Thymus (tissue), 11 donors: ENCODE results near the gene PRDM7. TPM values are rescaled to one million over a fixed set of nuclear protein-coding genes. Genes with fewer than 3 reads are reported as not detected.
"Not testable (repeated sequence)": the region's sequence is repeated elsewhere in the genome, so short reads cannot be mapped to it uniquely, and the experiment has no call there.

Source experiments
- DNase-seq, 9 donors: peaks; one replicate each; pipeline ENCODE4 v3.0.0-alpha.2; 2013; ENCODE audit warnings: low spot score in 9 of 9, low read depth in 6 of 9, missing footprints in 1 of 9
- H3K27ac ChIP-seq, 2 donors: one replicate each; pipeline ENCODE4 v1.5.1; 2013; ENCODE audit warnings: control low read depth in 1 of 2, low read depth in 1 of 2, low read length in 1 of 2, mild to moderate bottlenecking in 1 of 2, moderate library complexity in 1 of 2
- H3K27me3 ChIP-seq, 2 donors: one replicate each; pipeline ENCODE4 v1.5.1; 2013; ENCODE audit warnings: low read length in 1 of 2; ENCODE audit not compliant: control insufficient read depth in 2 of 2, insufficient read depth in 1 of 2
- H3K36me3 ChIP-seq, 2 donors: one replicate each; pipeline ENCODE4 v1.5.1; 2013; ENCODE audit warnings: low read length in 1 of 2, mild to moderate bottlenecking in 1 of 2, moderate library complexity in 1 of 2; ENCODE audit not compliant: control insufficient read depth in 2 of 2, insufficient read depth in 2 of 2
- H3K4me1 ChIP-seq, 2 donors: one replicate each; pipeline ENCODE4 v1.5.1; 2013; ENCODE audit warnings: low read length in 2 of 2; ENCODE audit not compliant: control insufficient read depth in 2 of 2, insufficient read depth in 2 of 2
- H3K4me3 ChIP-seq, 2 donors: one replicate each; pipeline ENCODE4 v1.5.1; 2013; ENCODE audit warnings: low read length in 2 of 2, control low read depth in 1 of 2, mild to moderate bottlenecking in 1 of 2
- H3K9me3 ChIP-seq, 2 donors: one replicate each; pipeline ENCODE4 v1.5.1; 2013; ENCODE audit warnings: low read length in 1 of 2, mild to moderate bottlenecking in 1 of 2; ENCODE audit not compliant: control insufficient read depth in 2 of 2, insufficient read depth in 1 of 2
- WGBS: extraction: QIAGEN DNeasy Blood & Tissue Kit; methylation state at CpG from one replicate; pipeline ENCODE4 v1.1.7; 2013; 5-methylcytosine and 5-hydroxymethylcytosine counted together
- polyA plus RNA-seq: library from polyadenylated mRNA; stranded (reverse); fragments of 200-250 nt; gene quantifications from one replicate; pipeline ENCODE4 v1.2.3, GENCODE V29; 2013
- total RNA-seq: library from RNA; stranded (reverse); fragments of 120-200 nt; gene quantifications from one replicate; pipeline ENCODE4 v1.2.4, GENCODE V29; 2013
- donor health status: healthy.

Gene PRDM7
- total and polyA plus RNA-seq, 2 donors = 0.09 TPM; not detected in 1

- not testable (repeated sequence) for DNase-seq, H3K36me3 ChIP-seq, H3K9me3 ChIP-seq, H3K27ac ChIP-seq, H3K4me1 ChIP-seq, H3K4me3 ChIP-seq, H3K27me3 ChIP-seq
- 50% methylated on average over 4 of the region's 5 CpGs for WGBS
Observed at GRCh38 chr16:90100229-90100628, 23.1 kb upstream of the PRDM7 start.

GRCh38 chr16:90098936-90099335, 21.8 kb upstream of the PRDM7 start:
- not testable (repeated sequence) for H3K9me3 ChIP-seq, H3K36me3 ChIP-seq, H3K4me3 ChIP-seq, H3K27ac ChIP-seq, H3K27me3 ChIP-seq, H3K4me1 ChIP-seq, DNase-seq
- WGBS = 73% methylated on average over 3 of the region's 5 CpGs

DNA sequence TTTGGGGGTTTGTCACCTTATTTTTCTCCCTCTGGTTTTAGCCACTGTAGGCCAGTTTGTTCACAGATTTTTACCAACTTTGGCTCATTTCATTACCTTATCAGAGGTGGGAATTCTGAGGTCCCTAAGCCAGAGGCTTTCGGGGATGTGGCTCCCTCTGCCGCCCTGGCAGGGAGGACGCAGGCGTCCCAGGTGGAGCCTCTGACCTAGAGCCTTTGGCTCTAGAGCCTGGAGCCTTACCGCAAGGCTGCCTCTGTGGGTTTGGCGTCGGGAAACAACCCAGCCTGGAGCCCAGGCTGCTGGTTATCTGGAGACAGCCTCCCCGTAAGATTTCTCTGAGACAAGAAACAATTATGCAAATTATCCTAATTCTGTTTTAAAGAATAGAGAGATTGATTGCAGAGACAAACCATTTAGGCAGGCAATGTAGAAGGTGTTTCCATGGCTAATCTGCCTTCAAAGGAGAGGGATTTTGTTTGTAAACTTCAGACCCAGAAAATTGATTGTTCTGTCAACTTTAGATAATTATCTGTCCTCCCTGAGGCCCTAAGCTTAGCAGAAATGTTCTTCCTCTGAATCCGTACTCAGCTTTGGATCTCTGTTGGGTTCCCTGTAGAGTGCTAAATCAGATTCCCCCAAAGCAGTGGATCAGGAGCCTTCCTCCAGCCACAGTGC, 20.0 kb upstream of the PRDM7 start:
- not testable (repeated sequence) for H3K36me3 ChIP-seq, H3K4me3 ChIP-seq, H3K27ac ChIP-seq, H3K4me1 ChIP-seq, H3K9me3 ChIP-seq, H3K27me3 ChIP-seq, DNase-seq
- 94% methylated on average over 9 of the region's 9 CpGs for WGBS

GRCh38 chr16:90094791-90095190, 17.7 kb upstream of the PRDM7 start:
- not testable (repeated sequence) for H3K36me3 ChIP-seq, H3K4me3 ChIP-seq, H3K9me3 ChIP-seq, H3K27ac ChIP-seq, H3K27me3 ChIP-seq, DNase-seq, H3K4me1 ChIP-seq
- WGBS = 94% methylated on average over 22 of the region's 22 CpGs

DNA sequence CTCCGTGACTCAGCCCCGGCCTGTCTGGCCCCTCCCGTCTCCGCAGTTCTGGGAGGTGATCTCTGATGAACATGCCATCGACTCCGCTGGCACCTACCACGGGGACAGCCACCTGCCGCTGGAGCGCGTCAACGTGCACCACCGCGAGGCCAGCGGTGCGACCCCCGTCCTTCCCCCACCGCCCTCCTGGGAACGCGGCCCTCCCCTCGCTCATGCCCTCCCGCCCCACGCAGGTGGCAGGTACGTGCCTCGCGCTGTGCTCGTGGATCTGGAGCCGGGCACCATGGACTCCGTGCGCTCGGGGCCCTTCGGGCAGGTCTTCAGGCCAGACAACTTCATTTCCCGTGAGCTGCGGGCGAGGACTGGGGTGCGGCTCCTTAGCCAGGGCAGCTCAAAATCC, 17.2 kb upstream of the PRDM7 start:
- H3K4me1 ChIP-seq, H3K27me3 ChIP-seq, H3K9me3 ChIP-seq, H3K4me3 ChIP-seq, H3K27ac ChIP-seq, DNase-seq, H3K36me3 ChIP-seq: not testable (repeated sequence)
- 97% methylated on average over 31 of the region's 35 CpGs for WGBS

DNA sequence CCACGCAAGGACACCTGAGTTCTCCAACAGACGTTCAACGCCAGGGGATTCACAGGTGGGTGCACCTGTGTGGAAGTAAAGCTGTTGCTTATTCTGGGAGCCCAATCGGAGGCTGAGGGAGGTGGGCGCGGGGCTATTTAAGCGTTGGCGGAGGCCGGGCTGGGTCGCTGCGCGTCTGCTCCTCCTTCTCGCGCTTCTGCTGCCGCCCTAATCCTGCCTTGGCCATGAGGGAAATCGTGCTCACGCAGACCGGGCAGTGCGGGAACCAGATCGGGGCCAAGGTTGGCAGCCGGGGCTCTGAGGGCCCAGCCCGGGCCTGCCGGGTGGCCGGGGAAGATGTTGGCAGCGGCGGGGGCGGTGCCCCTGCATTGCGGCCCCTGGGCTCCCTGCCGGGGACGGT, 16.7 kb upstream of the PRDM7 start:
- H3K36me3 ChIP-seq, H3K9me3 ChIP-seq, H3K4me1 ChIP-seq, H3K27ac ChIP-seq, H3K4me3 ChIP-seq, H3K27me3 ChIP-seq, DNase-seq: not testable (repeated sequence)
- 95% methylated on average over 30 of the region's 30 CpGs for WGBS

DNA sequence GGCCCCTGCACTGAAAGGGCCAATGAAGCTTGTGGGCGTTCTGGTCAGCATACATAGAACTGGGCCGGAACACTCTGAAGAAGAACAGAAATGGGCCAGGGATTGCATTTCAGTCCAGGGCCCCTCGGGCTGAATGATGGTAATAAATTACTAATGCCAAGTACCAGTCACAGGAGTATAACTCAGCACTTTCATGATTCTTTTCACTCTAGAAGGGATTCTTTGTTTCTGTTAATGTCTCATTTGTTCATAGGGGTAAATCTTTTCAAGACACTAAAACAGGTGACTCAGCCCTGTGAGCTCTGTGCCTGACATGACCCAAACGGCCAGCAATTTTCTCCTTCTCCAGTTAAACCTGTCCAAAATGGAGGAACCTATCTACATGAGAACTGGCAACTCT, 15.7 kb upstream of the PRDM7 start:
- WGBS = 64% methylated on average over 4 of the region's 4 CpGs
- not testable (repeated sequence) for H3K36me3 ChIP-seq, H3K27me3 ChIP-seq, H3K9me3 ChIP-seq, H3K4me1 ChIP-seq, DNase-seq, H3K27ac ChIP-seq, H3K4me3 ChIP-seq

DNA sequence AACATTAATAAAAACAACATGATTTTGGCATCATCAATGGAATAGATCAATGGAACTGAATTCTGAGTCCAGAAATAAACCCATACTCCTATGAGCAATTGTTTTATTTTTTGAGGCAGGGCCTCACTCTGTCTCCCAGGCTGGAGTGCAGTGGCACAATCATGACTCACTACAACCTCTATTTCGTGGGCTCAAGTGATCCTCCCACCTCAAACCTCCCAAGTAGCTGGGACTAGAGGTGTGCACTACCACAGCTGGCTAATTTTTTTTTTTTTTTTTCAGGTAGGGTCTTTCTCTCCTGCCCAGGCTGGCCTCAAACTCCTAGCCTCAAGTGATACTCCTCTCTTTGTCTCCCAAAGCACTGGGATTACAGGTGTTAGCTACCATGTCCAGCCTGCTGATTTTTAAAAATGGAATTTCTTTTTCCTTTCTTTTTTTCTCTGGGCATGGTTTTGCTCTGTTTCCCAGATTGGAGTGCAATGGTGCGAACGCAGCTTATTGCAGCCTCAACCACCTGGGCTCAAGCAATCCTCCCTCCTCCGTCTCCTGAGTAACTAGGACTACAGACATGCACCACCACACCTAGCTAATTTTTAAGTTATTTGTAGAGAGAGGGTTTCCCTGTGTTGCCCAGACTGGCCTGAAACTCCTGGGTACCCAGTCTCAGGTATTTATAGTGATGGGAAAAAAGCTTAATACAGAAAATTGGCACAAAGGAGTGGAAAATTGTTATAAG, 7.3 kb upstream of the PRDM7 start:
- DNase-seq = no peak
- Histone ChIP-seq H3K27me3 (peaks cover 0 to 7% of the 10 kb centered on the region in 2 donors), H3K4me3 (no peak overlapping the region), H3K9me3 (peaks cover 0 to 6% of the 10 kb centered on the region in 2 donors), H3K27ac (no peak overlapping the region), H3K36me3 (no peaks in the 10 kb centered on the region), H3K4me1 (peaks cover 0 to 3% of the 10 kb centered on the region in 2 donors)
- 94% methylated on average over 4 of the region's 4 CpGs for WGBS

DNA sequence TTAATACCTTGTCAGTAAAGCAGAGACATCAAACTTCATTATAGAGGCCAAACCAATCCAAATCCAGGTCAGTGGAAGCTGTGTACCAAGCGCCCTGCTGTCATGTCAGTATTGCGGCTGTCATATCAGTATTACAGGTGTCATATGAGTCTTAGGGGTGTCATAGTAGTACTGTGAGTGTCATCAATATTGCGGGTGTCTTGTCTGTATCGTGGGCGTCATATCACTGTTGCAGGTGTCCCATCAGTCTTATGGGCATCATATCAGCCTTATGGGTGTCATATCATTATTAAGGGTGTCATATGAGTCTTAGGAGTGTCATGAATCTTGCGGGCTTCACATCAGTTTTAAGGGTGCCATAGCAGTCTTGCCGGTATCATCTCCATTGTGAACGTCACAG, 6.0 kb upstream of the PRDM7 start:
- H3K27me3 ChIP-seq = peaks cover 0 to 10% of the 10 kb centered on the region in 2 donors
- no peak overlapping the region for H3K4me3 ChIP-seq
- no peaks in the 10 kb centered on the region for H3K36me3 ChIP-seq
- H3K9me3 ChIP-seq = peaks cover 0 to 6% of the 10 kb centered on the region in 2 donors
- H3K4me1 ChIP-seq = peaks cover 2 to 5% of the 10 kb centered on the region in 2 donors
- DNase-seq = no peak
- 98% methylated on average over 8 of the region's 8 CpGs for WGBS
- no peak overlapping the region for H3K27ac ChIP-seq
